ENCODE data around the gene TOE1.

Gene TOE1

DNA sequence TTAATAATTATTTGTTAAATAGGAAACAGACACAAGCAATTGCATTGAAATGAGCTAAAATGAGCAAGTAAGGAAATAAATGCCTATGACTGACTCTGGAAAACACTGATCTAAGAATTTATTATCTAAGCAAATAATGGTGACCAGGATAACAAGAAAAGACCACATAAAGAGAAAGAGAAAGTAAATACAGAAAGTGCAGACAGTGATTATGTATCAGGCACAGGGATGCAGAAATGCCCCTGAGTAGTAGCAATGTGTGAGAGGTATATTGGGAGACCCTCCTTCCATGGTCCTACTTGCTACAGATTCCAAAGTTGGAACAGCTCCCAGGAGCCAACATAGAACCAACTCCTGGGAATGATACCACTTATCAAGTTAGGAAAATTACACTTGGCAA lies 33.6 kb downstream of the TOE1 start:
- TF ChIP-seq, protein P1, sequence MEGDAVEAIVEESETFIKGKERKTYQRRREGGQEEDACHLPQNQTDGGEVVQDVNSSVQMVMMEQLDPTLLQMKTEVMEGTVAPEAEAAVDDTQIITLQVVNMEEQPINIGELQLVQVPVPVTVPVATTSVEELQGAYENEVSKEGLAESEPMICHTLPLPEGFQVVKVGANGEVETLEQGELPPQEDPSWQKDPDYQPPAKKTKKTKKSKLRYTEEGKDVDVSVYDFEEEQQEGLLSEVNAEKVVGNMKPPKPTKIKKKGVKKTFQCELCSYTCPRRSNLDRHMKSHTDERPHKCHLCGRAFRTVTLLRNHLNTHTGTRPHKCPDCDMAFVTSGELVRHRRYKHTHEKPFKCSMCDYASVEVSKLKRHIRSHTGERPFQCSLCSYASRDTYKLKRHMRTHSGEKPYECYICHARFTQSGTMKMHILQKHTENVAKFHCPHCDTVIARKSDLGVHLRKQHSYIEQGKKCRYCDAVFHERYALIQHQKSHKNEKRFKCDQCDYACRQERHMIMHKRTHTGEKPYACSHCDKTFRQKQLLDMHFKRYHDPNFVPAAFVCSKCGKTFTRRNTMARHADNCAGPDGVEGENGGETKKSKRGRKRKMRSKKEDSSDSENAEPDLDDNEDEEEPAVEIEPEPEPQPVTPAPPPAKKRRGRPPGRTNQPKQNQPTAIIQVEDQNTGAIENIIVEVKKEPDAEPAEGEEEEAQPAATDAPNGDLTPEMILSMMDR (conservative IDR thresholded peaks at IDR 0.05; ENCODE audit: low read depth, low read length): no peak
- H3K4me3 ChIP-seq (ENCODE audit: low read depth, low read length): no peak overlapping the region
- DNase-seq (ENCODE audit: low read depth): no peak

- TF ChIP-seq, protein P1 (conservative IDR thresholded peaks at IDR 0.05; ENCODE audit: low read depth, low read length): no peak
- H3K4me3 ChIP-seq (ENCODE audit: low read depth, low read length): no peak overlapping the region
- no peak for DNase-seq (ENCODE audit: low read depth)
Measured at GRCh38 chr1:45375104-45376090, 35.4 kb downstream of the TOE1 start.

- H3K4me3 ChIP-seq (ENCODE audit: low read depth, low read length): no peak overlapping the region
- TF ChIP-seq, protein P1 (conservative IDR thresholded peaks at IDR 0.05; ENCODE audit: low read depth, low read length): no peak
- DNase-seq (ENCODE audit: low read depth): no peak
Measured at GRCh38 chr1:45378184-45378583, 38.2 kb downstream of the TOE1 start.

DNA sequence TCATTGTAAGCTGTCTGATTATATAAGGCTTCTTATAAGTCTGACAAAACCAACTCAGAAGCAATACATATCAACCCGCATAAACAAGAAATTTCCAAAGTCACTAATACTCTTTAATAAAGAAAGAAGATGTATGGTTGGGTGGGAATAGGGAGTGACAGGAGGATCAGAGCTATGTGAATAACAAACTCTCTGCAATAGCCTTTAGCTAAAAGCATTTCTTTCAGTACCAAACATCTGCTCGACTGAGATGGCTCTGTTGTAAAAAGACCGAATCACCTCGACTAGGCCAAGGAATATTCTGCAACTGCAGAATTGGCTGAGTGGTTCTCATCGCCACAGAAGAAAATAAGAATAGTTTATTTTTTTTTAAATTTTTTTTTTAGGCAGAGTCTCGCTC lies 39.6 kb downstream of the TOE1 start:
- TF ChIP-seq, protein P1 (conservative IDR thresholded peaks at IDR 0.05; ENCODE audit: low read depth, low read length): no peak
- H3K4me3 ChIP-seq (ENCODE audit: low read depth, low read length): no peak overlapping the region
- DNase-seq (ENCODE audit: low read depth): no peak

DNA sequence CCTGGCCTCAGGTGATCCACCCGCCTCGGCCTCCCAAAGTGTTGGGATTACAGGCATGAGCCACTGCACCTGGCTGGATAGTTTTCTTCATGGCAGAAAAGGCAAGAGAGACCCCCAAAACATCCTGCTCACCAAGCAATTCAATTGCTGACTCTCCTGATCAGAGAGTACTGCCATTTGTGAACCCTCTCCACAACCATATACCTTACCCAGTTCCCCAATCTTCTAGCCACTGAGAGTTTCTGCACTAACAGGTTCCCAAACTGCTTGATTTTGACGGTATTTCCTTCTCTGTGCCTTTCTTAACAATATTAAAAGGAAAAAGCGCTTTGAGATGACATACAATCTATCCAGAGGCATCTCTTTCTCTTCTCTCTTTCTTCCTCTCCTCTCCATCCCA lies 40.2 kb downstream of the TOE1 start:
- no peak for DNase-seq (ENCODE audit: low read depth)

GRCh38 chr1:45380730-45381129 lies 40.8 kb downstream of the TOE1 start:
- no peak for DNase-seq (ENCODE audit: low read depth)
- TF ChIP-seq, protein P1 (conservative IDR thresholded peaks at IDR 0.05; ENCODE audit: low read depth, low read length): no peak
- H3K4me3 ChIP-seq (ENCODE audit: low read depth, low read length): no peak overlapping the region

More for the DNA sequence above, 40.2 kb downstream of the TOE1 start:
- TF ChIP-seq, protein P1 (conservative IDR thresholded peaks at IDR 0.05; ENCODE audit: low read depth, low read length): no peak
- H3K4me3 ChIP-seq (ENCODE audit: low read depth, low read length): no peak overlapping the region

DNA sequence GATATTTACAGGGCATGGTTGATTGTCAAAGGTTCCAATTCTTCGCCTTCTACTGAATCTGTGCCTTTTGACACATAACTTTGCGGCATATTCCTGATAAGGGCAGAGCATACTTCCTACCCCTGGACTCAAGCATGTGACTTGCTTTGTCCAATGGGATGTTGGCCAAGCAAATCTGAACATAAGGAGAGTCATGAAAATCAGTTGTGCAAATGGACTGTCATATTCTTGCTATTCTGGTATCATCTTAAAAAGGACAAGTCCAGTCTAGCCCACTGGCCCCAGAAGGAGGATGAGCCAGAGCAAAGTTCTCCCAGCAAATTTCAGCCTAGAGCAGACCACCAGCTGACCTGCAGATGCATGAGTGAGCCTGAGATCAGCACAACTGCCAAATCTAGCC lies 41.3 kb downstream of the TOE1 start:
- TF ChIP-seq, protein P1 (conservative IDR thresholded peaks at IDR 0.05; ENCODE audit: low read depth, low read length): no peak
- DNase-seq (ENCODE audit: low read depth): no peak
- H3K4me3 ChIP-seq (ENCODE audit: low read depth, low read length): no peak overlapping the region
